SIG-M5 (cell line): ENCODE measurements around the gene LIMS2.

ENCODE experiments used
- DNase-seq: peaks from one replicate; lab custom pipeline; 2025; lab: John Stamatoyannopoulos, UW

The LIMS2 gene

DNA sequence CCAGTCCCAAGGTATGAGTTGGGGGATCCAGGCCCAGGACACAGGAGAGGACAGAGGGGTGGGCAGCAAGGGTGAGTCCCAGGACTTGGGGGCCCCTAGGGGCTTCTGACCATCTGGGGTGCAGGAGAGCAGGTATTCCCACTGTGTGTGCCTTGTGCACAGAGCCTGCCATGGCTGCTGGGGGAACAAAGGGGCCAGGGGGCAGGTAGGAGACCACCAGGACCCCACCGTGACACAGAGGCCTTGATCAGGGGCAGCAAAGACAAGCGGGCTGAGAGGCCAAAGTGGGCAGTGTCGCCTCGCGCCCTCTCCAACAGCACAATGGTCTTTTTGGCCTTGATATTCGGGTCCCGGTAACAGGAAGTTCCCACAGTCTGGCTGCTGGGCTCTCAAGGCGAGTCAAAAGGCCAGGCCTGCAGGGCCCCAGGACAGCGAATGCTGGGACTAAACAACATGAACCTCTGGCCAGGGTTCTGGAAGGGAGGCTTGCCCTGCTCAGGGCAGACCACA lies 41.7 kb downstream of the LIMS2 start:
- DNase-seq, result no peak

DNA sequence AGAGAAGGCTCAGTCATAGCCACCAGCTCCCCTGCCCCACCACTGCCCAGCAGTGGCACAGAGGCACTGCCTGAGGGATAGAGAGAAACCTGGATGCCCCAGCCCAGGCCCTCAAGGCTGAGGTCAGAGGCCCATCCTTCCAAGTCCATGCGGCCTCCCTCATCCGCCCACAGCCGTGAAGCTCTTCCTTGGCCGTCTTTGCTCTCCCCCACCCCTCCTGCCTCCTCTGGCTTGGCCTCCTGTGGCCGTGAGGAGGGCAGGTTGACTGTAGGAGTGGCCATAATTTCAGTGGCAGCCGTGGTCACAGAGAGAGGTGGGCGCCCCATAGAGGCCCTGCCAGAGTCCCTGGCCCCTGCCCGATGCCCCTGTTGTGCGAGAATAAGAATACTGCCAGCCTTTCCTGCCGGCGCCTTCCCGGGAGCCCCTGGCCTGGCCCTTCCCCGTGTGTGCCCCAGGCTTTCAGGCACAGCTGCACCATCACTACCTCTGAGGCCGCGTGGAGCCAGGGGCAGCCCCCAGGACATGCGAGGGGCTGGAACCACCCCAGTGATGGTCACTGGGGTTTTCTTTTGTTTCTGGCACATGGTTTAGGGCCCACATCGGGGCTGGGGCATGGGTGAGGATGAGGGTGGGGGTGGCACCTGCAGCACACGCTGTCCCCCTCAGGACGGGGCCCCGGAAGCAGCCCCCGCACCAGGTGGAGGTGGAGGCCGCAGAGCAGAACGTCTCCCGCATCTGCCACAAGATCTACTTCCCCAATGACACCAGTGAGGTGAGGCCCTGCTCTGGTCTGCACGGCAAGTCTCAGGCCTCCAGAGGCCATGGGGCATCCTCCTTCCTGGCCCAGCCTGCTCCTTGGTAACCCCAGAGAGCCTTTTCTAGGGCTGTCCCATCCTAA lies 42.5 kb downstream of the LIMS2 start:
- DNase-seq, result no peak

- DNase-seq, result no peak
Measured at GRCh38 chr2:127631997-127632581, 43.2 kb downstream of the LIMS2 start.

GRCh38 chr2:127631541-127631996 lies 43.8 kb downstream of the LIMS2 start:
- DNase-seq, result no peak

- DNase-seq, result no peak
Measured at GRCh38 chr2:127630864-127631540, 44.3 kb downstream of the LIMS2 start.

DNA sequence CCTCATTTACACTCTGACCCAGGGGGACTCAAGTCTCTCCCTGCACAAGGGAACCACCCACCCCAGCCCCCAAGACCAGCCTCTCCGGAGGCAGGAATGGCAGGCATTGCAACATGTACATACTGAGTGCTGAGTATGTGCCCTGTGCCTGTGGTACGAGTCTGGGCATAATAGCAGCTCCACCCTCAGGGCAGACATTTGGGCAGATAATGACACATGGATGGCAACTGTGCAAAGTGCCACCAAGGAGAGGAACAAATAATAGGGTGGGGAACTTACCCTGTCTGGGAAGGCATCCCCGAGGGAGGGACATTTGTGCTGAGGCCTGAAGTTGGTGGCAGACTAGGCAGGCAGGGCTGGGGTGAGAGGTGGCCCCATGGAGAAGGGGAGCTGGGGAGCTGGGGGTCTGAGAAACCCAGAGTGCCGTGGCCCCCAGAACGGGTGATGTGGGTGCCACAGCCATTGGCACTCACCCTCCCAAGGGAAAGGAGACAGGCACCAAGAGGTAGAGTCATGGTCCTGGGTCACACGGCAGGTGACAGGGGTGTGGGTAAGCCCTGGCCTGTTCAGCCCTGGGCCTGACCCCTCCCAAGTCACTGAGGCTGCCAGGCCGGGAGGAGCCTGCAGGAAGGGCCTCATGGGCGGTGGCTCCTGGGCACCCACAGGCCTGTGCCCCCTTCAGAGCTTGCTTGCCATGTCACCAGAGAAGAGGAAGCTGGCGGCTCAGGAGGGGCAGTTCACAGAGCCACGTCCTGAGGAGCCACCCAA lies 45.0 kb downstream of the LIMS2 start:
- DNase-seq, result no peak

GRCh38 chr2:127629637-127630036 lies 45.7 kb downstream of the LIMS2 start:
- no peak for DNase-seq

GRCh38 chr2:127628767-127629614 lies 46.3 kb downstream of the LIMS2 start:
- no peak for DNase-seq

- DNase-seq, result no peak
Measured at GRCh38 chr2:127627740-127628571, 47.4 kb downstream of the LIMS2 start.

DNA sequence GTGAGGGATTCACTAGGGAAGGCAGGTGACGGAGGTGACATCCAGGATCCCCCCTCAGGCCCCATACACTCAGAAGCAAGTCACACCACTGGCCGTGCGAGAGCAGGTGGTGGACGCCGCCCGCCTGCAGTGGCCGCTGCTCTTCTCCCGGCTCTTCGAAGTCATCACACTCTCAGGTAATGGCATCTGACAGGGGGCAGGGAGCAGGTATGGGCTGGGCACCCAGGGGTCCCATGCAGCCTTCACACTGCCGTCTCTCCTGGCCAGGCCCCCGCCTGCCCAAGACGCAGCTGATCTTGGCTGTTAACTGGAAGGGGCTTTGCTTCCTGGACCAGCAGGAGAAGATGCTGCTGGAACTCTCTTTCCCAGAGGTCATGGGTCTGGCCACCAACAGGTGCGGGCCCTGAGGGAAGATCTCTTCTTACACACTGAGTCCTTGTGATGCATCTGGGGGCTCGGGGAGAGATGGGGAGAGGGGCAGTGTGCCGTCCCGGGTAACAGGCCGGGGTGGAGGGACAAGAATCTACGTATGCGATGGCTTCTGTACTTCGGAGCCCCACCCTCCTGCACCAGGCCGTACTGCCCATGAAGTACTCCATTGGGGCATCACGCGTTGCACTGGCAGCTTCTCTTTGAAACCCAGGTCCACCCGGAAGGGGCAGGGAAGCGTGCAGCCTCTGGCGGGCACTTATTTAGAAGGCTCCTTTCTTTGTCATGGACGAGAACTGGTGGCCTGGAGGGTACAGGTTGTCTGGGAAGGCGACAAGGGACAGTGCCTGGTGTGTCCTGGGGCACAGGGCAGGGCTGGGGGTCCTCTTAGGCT lies 48.2 kb downstream of the LIMS2 start:
- DNase-seq, result no peak

- DNase-seq, result no peak
Measured at GRCh38 chr2:127626175-127626574, 49.2 kb downstream of the LIMS2 start.

DNA sequence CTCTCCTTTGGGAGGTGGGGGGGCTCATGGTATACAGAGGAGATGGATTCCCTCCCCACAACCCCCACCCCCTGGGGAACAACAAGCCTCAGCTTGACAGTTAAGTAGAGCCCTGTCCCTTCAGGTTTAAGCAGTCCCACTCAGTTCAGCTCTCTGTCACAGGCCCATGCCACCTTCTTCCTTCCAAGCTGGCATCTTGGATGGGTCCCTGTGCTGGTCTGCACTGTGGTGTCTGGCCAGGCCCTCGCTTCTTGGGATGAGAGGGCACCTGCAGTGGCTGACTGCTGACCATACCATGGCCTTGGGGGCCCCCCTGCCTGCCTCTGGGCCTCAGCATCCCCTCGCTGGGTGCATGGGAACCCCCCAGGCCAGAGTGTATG lies 49.8 kb downstream of the LIMS2 start:
- DNase-seq, result no peak

GRCh38 chr2:127624756-127625571 lies 50.4 kb downstream of the LIMS2 start:
- no peak for DNase-seq

- DNase-seq, result no peak
Measured at GRCh38 chr2:127624320-127624755, 51.0 kb downstream of the LIMS2 start.

DNA sequence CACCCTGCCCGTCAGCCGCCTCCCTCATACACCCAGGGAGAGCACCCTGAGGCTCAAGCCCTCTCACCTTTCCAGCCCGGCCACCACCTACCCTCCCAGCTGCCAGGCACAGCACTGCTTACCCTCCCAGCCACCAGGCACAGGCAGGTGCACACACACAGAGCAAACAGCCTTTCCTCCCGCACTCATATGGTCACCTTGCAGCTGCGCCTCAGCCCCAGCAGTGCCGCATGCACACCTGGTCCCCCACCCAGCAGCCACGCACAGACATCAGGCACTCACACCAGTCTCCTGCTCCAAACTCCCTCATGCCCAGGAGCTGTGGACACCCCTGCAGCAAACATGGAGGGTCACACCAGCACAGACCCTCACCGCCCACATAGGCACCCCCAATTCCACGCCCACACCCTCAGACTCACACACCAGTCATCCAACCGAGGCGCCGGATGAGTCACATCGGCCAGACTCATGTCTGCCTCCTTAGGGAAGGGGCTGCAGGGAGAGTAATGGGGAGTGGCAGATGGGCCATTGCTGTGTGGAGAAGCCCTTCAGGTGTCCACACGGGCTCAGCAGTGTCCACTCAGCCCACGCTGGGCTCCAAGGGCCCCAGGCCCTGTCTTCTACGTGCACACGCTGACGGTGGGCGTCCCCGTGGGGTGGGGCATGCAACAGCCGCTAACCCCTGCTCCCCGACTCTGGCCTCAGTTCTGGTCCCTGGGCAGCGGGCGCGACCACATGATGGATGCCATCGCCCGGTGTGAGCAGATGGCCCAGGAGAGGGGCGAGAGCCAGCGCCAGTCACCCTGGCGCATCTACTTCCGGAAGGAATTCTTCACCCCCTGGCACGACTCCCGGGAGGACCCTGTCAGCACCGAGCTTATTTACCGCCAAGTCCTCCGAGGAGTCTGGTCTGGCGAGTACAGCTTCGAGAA lies 51.7 kb downstream of the LIMS2 start:
- DNase-seq, result no peak

GRCh38 chr2:127622561-127623387 lies 52.6 kb downstream of the LIMS2 start:
- no peak for DNase-seq
